ENCODE data around the gene LDAH.

Gene LDAH

GRCh38 chr2:20684581-20685063, 138.3 kb downstream of the LDAH start:
- no peak for DNase-seq (ENCODE audit: low read depth in 2 of 2, low spot score in 1 of 2)

DNA sequence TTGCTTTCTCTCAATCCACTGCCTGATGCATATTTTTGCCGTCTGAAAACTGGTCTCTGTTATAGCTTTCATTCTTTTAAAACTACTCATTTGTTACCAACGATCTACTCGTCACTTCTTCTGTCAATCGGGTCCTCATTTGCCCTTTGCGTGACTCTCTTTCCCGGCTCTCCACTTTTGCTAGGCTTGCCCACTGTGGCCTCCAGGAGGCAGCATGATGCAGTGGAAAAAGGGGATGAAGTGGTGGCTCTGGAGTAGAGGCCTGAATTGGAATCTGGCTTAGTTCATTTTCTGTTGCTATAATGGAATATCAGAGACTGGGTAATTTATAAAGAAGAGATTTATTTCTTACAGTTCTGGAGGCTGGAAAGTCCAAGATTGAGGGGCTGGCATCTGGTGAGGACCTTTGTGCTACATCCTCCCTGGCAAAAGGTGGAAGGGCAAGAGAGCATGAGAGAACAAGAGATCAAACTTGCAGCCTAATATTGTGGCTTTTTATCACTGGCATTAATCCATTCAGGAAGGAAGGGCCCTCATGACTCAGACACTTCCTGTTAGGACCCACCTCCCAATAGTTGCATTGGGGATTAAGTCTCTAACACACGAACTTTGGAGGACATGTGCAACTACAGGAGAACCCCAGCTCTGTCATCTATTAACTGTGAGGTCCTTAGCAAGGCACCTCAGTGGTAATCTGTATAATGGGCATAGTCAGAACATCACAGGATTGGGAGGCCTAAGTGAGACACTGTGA, 140.6 kb downstream of the LDAH start:
- DNase-seq (ENCODE audit: low read depth in 2 of 2, low spot score in 1 of 2) = no peak

DNA sequence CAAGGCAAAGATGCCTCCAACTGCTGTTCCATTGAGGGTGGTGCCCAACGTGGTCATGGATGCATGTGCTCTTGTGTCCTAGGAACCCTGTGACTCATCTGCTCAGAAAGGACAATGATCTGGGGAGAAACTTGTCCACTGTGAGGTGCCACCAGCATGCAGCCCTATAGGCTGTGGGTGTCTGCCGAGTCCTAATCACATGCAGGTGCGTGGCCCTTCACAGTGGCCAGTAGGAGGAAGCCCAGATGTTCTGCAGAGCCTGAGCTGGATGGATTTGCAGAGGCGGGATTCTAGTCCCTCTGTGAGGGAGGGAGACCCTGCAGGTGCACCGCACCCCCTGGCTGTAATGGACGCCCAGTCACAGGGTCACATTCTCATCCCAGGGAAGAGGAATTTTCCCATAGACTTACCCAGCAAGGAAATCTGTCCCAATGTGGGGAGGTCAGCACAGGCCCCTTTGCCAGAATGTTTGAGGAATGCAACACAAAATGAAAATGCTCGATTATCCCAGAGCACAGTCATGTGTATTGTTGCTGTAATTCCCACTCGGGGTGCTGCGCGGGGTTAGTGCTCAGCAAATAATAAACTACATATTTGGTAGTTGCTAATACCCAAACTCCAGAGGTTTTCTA, 142.0 kb downstream of the LDAH start:
- no peak for DNase-seq (ENCODE audit: low read depth in 2 of 2, low spot score in 1 of 2)

DNA sequence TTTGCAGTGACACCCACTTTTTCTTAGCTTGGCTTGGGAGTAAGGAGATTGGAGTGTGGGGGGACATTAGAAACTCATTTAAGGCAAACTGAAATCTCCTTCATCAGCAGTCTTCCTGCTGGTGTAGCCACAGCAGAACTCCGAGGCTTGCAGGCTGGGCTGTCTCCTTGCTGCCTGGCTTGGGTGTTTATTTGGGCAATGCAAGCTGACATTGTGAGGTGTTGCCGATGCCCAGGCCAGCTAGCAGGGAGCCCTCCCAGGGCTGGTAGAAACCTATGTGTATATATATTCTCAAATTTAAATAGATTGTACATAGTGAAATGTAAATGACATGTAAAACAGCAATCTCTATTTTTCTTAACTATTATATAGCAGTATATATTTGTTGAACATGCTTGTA, 144.1 kb downstream of the LDAH start:
- no peak for DNase-seq (ENCODE audit: low read depth in 2 of 2, low spot score in 1 of 2)

DNA sequence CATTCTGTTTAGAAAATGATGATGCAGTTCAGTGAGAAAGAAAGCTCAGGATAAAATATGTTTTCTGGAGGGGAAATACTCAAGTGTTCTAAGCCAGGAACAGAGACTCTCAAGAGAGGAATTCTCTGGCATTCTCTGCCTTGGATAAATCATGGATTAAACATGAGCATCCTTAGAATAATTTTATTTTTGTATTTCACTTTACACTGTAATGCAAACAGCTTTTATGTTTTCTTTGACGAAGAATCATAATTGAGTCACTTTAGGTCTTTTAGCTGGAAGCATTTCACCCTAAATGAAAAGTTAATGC, 144.9 kb downstream of the LDAH start:
- DNase-seq (ENCODE audit: low read depth in 2 of 2, low spot score in 1 of 2) = no peak

GRCh38 chr2:20677301-20678085, 145.4 kb downstream of the LDAH start:
- DNase-seq (ENCODE audit: low read depth in 2 of 2, low spot score in 1 of 2) = no peak

DNA sequence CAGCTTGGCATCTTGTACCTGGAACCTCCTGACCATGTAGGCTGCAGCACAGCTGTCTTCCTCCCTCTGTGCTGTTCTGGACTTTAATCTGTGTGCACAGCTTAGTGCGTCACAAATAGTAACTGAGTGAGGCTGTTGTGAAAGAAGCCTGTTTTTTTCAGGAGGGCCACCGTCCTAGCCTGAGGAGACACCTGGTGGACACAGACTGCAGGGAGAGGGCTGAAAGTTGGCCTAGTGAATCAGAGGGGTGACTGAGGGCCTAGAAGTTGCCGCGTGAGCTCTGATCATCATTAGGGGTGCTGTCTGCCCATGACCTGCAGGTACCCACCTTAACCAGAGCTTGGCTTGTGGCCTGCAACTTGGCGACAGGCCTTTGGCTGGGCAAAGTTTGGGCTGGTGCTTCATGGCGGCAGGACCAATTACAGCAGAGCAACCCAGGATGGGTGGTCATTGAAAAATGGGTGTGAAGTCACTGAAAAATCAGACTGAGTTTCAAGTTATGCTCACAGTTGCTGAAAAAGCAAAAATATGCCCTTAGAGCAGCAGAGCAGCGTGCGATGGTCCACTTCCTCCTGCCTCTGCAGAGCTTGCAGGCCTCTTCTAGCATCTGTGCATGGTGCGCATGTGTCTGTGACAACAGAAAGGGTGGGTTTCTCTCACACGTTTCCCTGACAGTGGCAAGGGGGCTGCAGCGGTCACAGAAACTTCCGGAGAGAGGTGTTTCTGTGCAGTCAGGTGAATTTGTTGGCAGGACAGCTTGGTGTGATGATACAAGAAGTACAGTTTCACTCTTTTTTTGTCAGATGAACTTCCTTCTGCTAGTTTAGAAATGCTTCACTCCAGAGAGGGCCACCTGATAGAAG, 146.3 kb downstream of the LDAH start:
- no peak for DNase-seq (ENCODE audit: low read depth in 2 of 2, low spot score in 1 of 2)

- DNase-seq (ENCODE audit: low read depth in 2 of 2, low spot score in 1 of 2) = no peak
Measured at GRCh38 chr2:20675701-20676352, 147.1 kb downstream of the LDAH start.

DNA sequence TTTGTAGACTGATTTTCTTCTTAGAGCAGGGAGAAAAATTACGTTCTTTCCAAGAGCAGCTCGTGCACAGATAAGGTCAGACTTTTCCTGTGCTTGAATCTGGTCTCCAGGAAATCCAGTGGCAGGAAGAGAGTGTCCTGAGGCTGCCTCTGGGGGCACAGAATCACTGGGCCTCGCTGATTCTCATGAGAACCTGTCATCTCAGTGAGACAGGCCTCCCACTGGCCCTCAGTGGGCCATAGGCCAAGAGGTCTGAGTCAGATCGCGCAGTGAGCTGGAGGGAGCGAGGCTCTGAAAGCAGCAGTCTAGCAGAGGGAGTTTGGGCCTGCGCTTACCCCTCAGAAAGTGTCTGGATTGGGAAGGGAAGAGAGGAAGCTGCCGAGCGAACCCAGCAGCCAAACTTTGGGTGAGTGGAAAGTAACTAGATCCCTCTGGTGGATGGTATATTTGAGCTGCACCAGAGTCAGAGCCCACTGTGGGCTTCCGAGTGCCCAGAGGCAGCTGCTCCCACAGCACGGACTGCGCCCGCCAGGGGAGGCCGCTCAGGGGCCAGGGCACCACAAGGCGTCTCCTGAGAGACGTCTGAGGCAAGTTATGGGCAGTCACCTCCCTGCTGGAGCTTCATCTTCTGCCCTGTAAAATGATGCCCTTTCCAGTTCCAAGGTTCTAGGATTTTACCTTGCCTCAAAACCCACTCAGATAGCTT, 147.8 kb downstream of the LDAH start:
- DNase-seq (ENCODE audit: low read depth in 2 of 2, low spot score in 1 of 2) = no peak

- no peak for DNase-seq (ENCODE audit: low read depth in 2 of 2, low spot score in 1 of 2)
Measured at GRCh38 chr2:20674309-20674965, 148.5 kb downstream of the LDAH start.

- no peak for DNase-seq (ENCODE audit: low read depth in 2 of 2, low spot score in 1 of 2)
Measured at GRCh38 chr2:20673686-20674308, 149.1 kb downstream of the LDAH start.

DNA sequence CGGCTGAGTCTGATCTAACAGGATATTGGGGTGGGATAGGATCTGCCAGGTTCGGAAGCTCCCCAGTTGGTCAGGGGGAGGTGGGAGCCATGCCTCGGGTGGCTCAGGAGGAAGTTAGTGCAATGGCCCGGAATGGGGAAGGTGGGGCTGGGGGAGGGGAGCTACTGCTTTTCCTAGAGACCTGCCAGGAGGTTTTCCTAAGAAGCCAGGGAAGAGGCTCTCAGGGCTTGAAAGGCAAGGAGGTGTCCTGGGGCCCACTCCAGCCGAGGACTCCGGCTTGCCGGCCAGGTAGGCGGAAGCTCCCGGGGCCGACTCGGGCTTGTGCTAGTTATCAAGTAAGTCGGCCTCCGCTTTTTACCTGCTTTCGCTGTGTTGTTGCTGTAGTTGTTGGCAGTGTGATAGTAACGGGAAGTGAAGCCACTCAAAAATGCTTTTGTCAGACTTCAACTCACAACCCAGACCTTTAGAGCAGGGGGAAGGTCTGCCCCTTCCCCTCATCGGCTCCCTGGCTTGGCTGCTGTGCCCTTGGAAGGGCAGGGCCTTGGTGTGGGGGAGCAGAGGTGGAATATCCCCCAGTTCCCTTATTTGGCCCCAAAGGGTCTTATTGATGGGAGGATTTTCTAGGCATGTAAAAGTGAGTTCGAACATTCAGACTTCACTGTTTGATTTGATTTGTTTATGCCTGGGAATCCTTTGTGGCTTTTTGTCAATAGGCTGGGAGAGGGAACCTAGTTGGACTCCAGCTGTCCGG, 150.5 kb downstream of the LDAH start:
- no peak for DNase-seq (ENCODE audit: low read depth in 2 of 2, low spot score in 1 of 2)

- DNase-seq (ENCODE audit: low read depth in 2 of 2, low spot score in 1 of 2) = no peak
Measured at GRCh38 chr2:20671736-20672080, 151.2 kb downstream of the LDAH start.

DNA sequence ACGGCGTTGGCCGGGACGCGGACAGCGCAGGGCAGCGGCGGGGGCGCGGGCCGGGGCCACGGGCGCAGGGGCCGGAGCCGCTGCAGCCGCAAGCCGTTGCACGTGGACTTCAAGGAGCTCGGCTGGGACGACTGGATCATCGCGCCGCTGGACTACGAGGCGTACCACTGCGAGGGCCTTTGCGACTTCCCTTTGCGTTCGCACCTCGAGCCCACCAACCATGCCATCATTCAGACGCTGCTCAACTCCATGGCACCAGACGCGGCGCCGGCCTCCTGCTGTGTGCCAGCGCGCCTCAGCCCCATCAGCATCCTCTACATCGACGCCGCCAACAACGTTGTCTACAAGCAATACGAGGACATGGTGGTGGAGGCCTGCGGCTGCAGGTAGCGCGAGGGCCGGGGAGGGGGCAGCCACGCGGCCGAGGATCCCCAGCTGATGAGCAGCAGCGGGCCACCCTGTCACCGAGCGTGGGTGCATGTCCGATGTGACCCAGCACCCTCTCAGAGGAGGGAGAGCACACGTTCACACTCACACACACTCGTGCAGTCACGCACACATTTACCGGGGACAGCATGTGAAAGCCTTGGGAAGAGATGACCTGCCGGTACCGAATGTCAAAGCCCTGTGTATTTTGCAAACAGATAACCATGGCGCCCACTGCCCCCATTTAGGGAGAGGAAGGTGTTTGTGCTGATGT, 151.7 kb downstream of the LDAH start:
- no peak for DNase-seq (ENCODE audit: low read depth in 2 of 2, low spot score in 1 of 2)

DNA sequence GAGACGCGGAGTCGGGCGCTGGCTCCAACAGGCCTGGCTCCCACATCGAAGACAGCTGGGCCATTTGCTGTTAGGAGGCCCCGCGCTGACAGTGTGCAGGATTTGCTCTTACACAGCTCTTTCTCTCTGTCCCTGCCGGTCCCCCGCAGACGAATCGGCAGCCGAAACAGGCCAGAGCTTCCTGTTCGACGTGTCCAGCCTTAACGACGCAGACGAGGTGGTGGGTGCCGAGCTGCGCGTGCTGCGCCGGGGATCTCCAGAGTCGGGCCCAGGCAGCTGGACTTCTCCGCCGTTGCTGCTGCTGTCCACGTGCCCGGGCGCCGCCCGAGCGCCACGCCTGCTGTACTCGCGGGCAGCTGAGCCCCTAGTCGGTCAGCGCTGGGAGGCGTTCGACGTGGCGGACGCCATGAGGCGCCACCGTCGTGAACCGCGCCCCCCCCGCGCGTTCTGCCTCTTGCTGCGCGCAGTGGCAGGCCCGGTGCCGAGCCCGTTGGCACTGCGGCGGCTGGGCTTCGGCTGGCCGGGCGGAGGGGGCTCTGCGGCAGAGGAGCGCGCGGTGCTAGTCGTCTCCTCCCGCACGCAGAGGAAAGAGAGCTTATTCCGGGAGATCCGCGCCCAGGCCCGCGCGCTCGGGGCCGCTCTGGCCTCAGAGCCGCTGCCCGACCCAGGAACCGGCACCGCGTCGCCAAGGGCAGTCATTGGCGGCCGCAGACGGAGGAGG, 152.4 kb downstream of the LDAH start:
- no peak for DNase-seq (ENCODE audit: low read depth in 2 of 2, low spot score in 1 of 2)

DNA sequence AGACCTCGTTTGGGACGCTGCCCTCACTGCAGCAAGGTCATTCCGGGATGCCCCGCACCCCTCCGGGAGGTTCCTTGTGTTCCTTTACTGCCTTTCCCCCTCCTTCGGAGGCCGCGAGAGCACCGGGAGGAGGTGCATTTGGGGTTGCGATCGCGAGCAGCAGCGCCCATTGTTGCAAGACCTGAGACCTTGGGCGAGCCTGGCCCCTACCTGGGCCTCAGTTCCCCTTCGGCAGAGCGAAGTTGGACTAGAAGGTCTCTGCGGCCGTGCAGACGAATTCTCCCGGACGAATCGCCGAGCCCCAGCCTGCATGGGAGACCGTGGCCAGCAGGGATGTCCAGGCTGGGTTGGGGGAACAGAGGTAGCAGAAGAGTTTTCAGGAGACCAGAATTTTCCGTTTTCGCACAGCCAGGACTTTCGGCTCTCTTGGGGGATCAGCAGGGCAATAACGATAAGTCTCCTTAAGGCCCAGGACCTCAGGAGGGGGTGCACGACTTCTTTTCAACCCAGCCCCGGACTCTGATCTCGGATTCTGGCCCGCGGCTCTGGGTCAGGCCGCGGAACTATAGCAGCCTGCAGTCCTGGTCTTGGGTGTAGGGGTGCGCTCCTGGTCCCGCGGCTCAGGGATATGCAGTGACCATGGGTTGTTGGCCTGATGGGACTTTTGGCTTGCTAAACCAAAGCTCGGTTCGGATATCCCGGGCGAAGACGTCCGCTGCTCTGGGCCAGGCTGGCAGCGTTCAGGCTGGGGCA, 153.2 kb downstream of the LDAH start:
- DNase-seq (ENCODE audit: low read depth in 2 of 2, low spot score in 1 of 2) = no peak

Measured in stimulated activated CD8-positive, alpha-beta memory T cell treated with anti-CD3 and anti-CD28 coated beads, Interleukin-4, amount 100 ng/mL, for 4 hours (primary cell).